AG08395 (cell line): ENCODE data around the gene DNAJC18.
A peak's percentile ranks its signal among the peaks of the same experiment; 100 is the strongest.
"Not testable (repeated sequence)": the region's sequence is repeated elsewhere in the genome, so short reads cannot be mapped to it uniquely, and the experiment has no call there.

Experiments used
- DNase-seq: peaks from one replicate; pipeline ENCODE4 v3.0.0; 2012; ENCODE audit warnings: mixed read lengths, low spot score

Gene DNAJC18

GRCh38 chr5:139439013-139439903, at the start of gene DNAJC18:
TSS of gene DNAJC18 (minus strand) at chr5:139439525. CDS start at chr5:139439445, 80 bp downstream.
- DNase-seq: peak; percentile 95

GRCh38 chr5:139488260-139488659, 48.9 kb upstream of the DNAJC18 start:
- DNase-seq: no peak

- DNase-seq: no peak
Measured at GRCh38 chr5:139486201-139486600, 46.9 kb upstream of the DNAJC18 start.

GRCh38 chr5:139482890-139483208, 43.5 kb upstream of the DNAJC18 start:
- not testable (repeated sequence) for DNase-seq

- peak; percentile 93 for DNase-seq
Measured at GRCh38 chr5:139482050-139482889, 42.9 kb upstream of the DNAJC18 start, which contains the start of gene STING1. TSS of gene STING1 (minus strand) at chr5:139482758. CDS start at chr5:139481704, 1,054 bp downstream.

- peak; percentile 57 for DNase-seq
Measured at GRCh38 chr5:139481580-139482049, 42.3 kb upstream of the DNAJC18 start.

GRCh38 chr5:139481122-139481533, 41.8 kb upstream of the DNAJC18 start:
- peak; percentile 48 for DNase-seq

GRCh38 chr5:139479729-139480128, 40.4 kb upstream of the DNAJC18 start:
- not testable (repeated sequence) for DNase-seq

- DNase-seq: not testable (repeated sequence)
Measured at GRCh38 chr5:139478657-139479423, 39.5 kb upstream of the DNAJC18 start.

GRCh38 chr5:139475865-139476617, 36.7 kb upstream of the DNAJC18 start:
- no peak for DNase-seq

GRCh38 chr5:139474890-139475791, 35.8 kb upstream of the DNAJC18 start:
- peak; percentile 58 for DNase-seq

- DNase-seq: peak; percentile 43
Measured at GRCh38 chr5:139473565-139473964, 34.2 kb upstream of the DNAJC18 start.

- no peak for DNase-seq
Measured at GRCh38 chr5:139473105-139473504, 33.8 kb upstream of the DNAJC18 start.

GRCh38 chr5:139472386-139473030, 33.2 kb upstream of the DNAJC18 start:
- no peak for DNase-seq

GRCh38 chr5:139470821-139471300, 31.5 kb upstream of the DNAJC18 start, which contains the start of gene SMIM33:
TSS of gene SMIM33 (plus strand) at chr5:139471004. CDS start at chr5:139471122, 118 bp downstream.
- DNase-seq: no peak

- no peak for DNase-seq
Measured at GRCh38 chr5:139468421-139468931, 29.2 kb upstream of the DNAJC18 start.

- DNase-seq: no peak
Measured at GRCh38 chr5:139462586-139463276, 23.4 kb upstream of the DNAJC18 start, which contains the start of gene ECSCR. TSS of gene ECSCR (minus strand) at chr5:139462743. CDS start at chr5:139462670, 73 bp downstream.

- DNase-seq: peak; percentile 59
Measured at GRCh38 chr5:139461698-139462097, 22.4 kb upstream of the DNAJC18 start.
